IPS-18a (cell line): ENCODE data around the gene CTRB1.
"Not testable (repeated sequence)": the region's sequence is repeated elsewhere in the genome, so short reads cannot be mapped to it uniquely, and the experiment has no call there.

ENCODE experiments used
- H3K27ac ChIP-seq: one replicate; pipeline ENCODE4 v1.5.1; 2013; ENCODE audit warnings: low read length
- H3K27me3 ChIP-seq: one replicate; pipeline ENCODE4 v1.6.1; 2013; ENCODE audit warnings: mild to moderate bottlenecking, low read length; ENCODE audit not compliant: control insufficient read depth, insufficient read depth
- H3K36me3 ChIP-seq: one replicate; pipeline ENCODE4 v1.6.1; 2013; ENCODE audit warnings: low read depth, low read length; ENCODE audit not compliant: control insufficient read depth
- H3K4me1 ChIP-seq: one replicate; pipeline ENCODE4 v1.6.1; 2013; ENCODE audit warnings: low read depth, low read length; ENCODE audit not compliant: control insufficient read depth
- H3K4me3 ChIP-seq: one replicate; pipeline ENCODE4 v1.5.1; 2013; ENCODE audit warnings: low read length
- H3K9ac ChIP-seq: one replicate; pipeline ENCODE4 v1.6.1; 2013; ENCODE audit warnings: mild to moderate bottlenecking, low read length, moderate library complexity
- H3K9me3 ChIP-seq: one replicate; pipeline ENCODE4 v1.6.1; 2013; ENCODE audit warnings: low read depth, low read length; ENCODE audit not compliant: control insufficient read depth

CTRB1 gene

DNA sequence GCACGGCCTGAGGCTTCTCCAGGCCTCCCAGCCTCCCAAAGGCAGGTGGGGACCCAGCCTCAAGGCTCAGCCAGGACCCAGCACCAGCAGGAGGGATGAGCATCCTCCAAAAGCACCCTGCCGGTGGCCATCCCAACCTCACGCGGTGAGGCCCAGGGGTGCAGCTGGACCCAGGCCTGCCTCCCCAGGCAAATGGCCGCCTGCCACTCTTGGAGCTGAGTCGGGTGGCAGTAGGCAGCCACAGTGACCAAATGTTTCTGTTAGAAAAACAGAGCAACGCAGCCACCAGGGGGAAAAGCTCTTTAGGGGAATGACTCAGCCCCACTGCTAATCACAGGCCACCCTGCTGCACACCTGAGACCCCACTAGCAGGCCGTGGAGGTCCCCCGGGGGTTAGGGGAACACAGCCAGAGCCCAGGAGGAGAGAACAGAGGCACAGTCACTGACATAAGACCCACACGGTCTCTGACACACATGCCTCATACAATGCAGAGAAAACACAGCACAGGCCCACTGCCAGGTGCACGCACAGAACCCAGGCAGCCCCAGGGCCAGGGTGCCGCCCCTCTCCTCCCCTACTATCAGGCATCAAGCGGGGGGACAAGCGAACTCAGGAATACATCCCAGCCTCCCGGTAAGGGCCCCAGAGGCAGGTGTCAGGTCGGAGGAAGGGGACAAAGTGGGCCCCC lies 20.2 kb downstream of the CTRB1 start:
- Histone ChIP-seq H3K36me3 (peaks cover 47% of the 10 kb centered on the region), H3K4me1 (no peaks in the 10 kb centered on the region), H3K27ac (no peak overlapping the region), H3K4me3 (no peak overlapping the region), H3K9ac (no peak overlapping the region), H3K27me3 (no peaks in the 10 kb centered on the region), H3K9me3 (no peaks in the 10 kb centered on the region)

DNA sequence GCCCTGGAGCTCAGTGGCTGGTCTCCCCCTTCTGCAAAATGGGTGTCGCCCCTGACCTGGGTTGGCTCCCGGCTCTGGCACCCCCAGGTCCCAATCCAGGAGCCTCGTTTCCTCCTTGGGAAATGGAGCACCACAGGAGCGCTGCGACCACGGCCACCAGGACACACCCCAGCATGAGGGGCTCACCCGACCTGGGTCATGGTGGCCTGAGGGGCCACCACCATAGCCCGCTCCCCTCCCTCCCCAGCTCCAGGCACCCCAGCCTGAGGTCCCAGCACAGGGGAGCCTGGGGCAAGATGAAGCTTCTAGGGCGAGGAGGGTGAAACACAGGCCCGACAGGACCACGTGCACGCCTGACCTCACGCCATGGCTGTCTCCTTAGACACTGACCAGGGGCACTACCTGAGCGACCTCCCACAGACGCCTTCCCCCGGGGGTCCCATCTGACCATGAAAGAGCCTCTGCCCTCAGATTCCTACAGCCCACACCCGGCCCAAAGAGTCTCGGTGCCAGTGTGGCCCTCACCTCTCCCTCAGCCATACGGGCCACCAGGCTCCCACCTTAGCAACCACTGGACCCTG lies 20.8 kb downstream of the CTRB1 start:
- H3K27ac ChIP-seq = no peak overlapping the region
- no peak overlapping the region for H3K4me3 ChIP-seq
- H3K9ac ChIP-seq = no peak overlapping the region
- H3K4me1 ChIP-seq = peaks cover 3% of the 10 kb centered on the region
- H3K36me3 ChIP-seq = peaks cover 42% of the 10 kb centered on the region
- H3K9me3 ChIP-seq = no peaks in the 10 kb centered on the region
- H3K27me3 ChIP-seq = no peaks in the 10 kb centered on the region

DNA sequence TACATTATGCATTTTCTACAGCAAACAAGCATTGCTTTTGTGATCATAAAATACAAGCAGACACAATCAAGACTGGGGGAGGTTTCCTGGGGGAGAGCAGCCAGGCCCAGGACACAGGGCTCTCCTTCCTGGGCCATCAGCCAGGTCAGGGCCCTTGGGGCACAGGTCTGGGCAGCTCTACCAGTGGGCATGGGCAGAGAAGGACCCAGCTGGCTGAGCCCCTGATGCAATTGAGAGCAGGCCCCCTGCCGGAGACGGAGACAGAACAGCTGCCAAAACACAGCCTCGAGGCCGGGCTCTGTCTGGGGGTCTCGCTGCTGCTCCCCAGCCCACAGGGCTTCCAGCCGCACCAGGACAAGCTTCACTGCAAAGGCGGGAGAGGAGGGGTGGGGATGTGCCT lies 21.8 kb downstream of the CTRB1 start:
- not testable (repeated sequence) for H3K9me3 ChIP-seq, H3K9ac ChIP-seq, H3K27me3 ChIP-seq, H3K27ac ChIP-seq, H3K4me3 ChIP-seq
- peaks cover 37% of the 10 kb centered on the region for H3K36me3 ChIP-seq
- H3K4me1 ChIP-seq = peaks cover 11% of the 10 kb centered on the region

DNA sequence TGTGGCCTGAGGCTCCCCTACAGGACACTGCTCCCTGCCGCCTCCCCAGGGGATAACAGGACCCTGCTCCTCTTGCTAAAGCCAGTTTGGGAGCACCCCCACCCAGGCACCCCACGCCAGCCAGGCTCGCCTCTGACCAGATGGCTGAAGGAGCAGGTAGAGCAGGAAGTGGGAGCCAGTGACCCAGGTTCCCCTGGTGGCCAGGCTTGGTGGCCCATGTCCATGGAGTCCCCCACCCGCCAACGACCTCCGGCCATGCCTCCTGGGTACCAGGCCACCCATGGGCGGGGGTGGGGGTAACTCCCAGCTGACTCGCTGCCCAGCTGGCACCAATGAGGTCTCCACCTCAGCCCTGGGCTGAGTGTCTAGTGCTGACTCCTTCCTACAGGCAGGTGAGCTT lies 22.6 kb downstream of the CTRB1 start:
- Histone ChIP-seq H3K36me3 (peaks cover 34% of the 10 kb centered on the region), H3K4me1 (peaks cover 15% of the 10 kb centered on the region), H3K27ac (no peak overlapping the region), H3K27me3 (no peaks in the 10 kb centered on the region), H3K9ac (no peak overlapping the region), H3K4me3 (no peak overlapping the region), H3K9me3 (no peaks in the 10 kb centered on the region)

DNA sequence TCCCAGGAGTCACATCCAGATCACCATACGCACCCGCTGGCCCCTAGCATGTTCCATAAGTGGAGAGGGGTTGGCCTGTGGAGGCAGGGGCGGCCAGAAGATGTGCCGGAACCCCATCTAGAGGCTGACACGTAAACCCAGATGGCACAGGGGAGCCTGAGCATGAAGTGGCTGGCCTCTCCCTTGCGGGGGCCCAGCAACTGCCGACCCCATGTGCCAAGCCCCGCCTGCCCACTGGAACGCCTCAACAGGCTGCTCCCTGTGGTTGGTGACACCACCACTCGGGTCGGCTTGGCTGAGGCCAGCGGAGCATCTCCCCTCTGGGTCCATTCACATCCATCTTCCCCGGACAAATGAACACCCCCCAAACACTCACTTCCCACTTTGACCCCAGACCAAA lies 23.2 kb downstream of the CTRB1 start:
- H3K27ac ChIP-seq = no peak overlapping the region

DNA sequence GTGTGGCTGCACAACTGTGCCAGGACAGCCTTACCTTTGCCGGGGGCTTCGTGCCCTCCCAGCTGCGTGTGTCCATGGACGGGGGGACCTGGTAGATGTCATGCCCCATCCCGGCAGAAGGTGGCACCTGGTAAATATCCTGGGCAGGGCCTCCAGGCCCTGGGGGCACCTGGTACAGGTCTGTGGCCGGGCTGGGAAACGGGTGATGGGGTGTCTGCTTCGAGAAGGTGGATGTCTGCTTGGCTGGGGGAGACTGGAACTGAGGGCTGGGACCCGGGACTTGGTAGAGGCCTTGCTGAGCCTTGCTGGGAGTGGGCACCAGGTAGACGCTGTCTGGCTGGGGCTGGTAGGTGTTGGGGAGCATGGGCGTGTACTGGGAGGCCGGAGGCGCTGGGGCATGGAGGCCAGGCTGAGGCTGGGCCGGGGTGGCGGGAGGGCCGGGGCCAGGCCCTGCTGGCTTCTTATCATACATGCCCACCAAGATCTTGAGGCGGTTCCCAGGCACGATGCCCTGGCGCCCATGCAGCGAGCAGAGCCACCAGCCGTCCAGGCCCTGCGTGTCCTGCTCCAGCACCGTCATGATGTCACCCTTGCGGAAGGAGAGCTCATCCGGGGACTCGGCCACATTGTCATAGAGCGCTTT lies 23.8 kb downstream of the CTRB1 start:
- not testable (repeated sequence) for H3K9ac ChIP-seq
- H3K4me1 ChIP-seq = peaks cover 19% of the 10 kb centered on the region

More for the DNA sequence above, 23.2 kb downstream of the CTRB1 start:
- Histone ChIP-seq H3K9ac (no peak overlapping the region), H3K9me3 (no peaks in the 10 kb centered on the region), H3K4me1 (peaks cover 16% of the 10 kb centered on the region), H3K36me3 (peaks cover 29% of the 10 kb centered on the region), H3K4me3 (no peak overlapping the region), H3K27me3 (no peaks in the 10 kb centered on the region)

DNA sequence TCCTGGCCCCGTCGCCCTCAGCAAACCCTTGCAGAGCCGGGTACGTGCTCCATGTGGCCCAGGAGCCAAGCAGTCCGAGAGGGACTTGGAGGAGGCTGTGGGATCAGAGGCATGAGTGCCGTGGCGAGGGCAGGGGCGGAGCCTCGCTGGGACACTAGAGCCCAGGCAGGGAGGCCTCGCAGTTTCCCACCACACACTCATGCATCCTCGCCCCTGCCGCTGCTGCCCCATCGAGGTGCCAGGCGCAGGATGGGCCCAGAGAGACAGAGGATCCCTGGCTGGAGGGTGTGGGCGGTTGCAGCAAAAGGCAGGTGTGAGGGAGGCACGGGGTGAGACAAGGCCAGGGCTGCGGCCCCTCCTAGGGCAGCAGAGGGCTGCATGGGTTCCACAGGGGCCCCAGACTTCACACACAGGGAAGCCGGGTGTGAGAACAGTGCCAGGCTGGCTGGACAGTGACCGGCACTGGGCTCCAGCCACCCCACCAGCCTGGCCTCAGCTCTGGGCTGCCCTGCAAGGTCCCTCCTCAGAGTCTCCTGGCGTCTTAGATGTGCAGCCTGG lies 25.0 kb downstream of the CTRB1 start:
- Histone ChIP-seq H3K4me1 (peaks cover 22% of the 10 kb centered on the region), H3K9ac (no peak overlapping the region), H3K27ac (no peak overlapping the region), H3K27me3 (no peaks in the 10 kb centered on the region), H3K9me3 (no peaks in the 10 kb centered on the region), H3K36me3 (peaks cover 23% of the 10 kb centered on the region), H3K4me3 (no peak overlapping the region)

More for the DNA sequence above, 23.8 kb downstream of the CTRB1 start:
- peaks cover 25% of the 10 kb centered on the region for H3K36me3 ChIP-seq
- not testable (repeated sequence) for H3K27me3 ChIP-seq, H3K4me3 ChIP-seq, H3K9me3 ChIP-seq, H3K27ac ChIP-seq

DNA sequence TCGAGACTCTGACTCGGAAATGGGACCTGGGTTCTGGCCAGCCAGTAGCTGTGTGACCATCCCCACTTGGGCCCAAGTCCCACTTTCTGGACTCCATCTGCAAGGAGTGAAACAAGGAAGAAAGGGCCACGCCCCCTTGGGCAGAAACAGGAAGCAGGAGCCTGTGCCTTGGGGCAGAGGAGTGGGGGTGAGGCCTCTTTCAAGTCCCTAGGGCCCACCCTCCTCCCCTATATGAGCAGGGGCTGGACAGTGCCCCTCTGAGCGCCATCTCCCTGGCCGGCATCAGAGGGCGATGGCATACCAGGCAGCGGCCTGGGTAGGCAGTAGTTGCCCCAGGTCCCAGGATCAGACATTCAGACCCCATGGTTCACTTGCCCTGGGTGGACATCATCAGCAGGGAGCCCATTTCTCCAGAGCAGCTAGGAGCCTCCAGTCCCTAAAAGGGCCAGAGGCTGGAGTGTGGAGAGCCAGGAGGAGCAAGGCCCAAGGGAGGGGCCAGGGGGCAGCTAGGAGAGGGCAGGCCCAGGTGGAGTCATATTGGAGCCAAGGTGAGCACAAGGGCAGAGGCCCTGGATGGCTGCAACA lies 25.5 kb downstream of the CTRB1 start:
- Histone ChIP-seq H3K27ac (peak overlapping the region; percentile 13), H3K27me3 (no peaks in the 10 kb centered on the region), H3K4me3 (no peak overlapping the region), H3K4me1 (peaks cover 22% of the 10 kb centered on the region), H3K9ac (peak overlapping the region; percentile 16), H3K9me3 (no peaks in the 10 kb centered on the region), H3K36me3 (peaks cover 23% of the 10 kb centered on the region)

DNA sequence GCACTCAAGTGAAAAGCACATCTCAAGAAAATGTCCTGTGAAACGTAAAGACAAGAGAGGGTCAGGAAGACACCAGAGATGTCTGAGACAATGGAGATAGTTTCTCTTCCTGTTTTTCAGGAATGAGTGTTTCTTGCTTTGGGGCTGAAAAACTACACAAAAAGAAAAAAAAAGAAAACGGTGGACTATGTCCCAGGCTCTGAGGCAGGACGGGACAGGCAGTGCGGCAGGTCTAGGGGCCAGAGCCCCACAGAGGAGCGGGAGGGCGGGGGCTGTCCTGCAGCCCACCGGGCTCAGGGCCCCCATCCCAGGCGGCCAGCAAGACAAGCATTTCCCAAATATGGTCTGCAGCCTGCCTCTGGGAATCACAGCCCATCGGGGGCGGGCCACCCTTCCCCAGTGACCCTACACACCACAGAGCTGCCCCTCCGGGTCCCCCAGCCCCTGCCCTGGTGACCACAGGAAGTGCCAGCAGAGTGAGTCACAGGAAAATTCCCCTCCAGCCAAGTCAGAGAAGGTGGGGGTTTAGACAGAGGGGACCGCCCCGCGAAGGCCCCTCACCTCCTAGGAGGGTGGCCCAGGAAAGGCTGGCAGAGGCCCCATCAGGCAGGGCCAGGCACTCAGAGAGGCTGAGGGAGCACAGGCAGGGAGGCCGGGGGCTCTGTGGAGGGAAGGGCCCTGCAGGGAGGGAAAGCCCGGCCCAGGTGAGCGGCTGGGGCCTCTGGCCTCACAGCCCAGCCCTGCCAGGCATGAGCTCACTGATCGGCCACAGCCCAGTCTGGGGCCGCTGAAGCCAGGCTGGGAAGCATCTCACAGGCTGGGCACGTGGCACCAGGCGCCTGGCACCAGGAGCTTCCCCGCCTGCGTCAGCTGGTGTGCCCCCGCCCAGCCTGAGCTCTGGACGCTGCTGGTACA lies 26.3 kb downstream of the CTRB1 start:
- no peak overlapping the region for H3K4me3 ChIP-seq
- peaks cover 30% of the 10 kb centered on the region for H3K4me1 ChIP-seq
- H3K27me3 ChIP-seq = no peaks in the 10 kb centered on the region
- H3K27ac ChIP-seq = peak overlapping the region; percentile 33
- peaks cover 23% of the 10 kb centered on the region for H3K36me3 ChIP-seq
- peak overlapping the region; percentile 16 for H3K9ac ChIP-seq
- no peaks in the 10 kb centered on the region for H3K9me3 ChIP-seq

DNA sequence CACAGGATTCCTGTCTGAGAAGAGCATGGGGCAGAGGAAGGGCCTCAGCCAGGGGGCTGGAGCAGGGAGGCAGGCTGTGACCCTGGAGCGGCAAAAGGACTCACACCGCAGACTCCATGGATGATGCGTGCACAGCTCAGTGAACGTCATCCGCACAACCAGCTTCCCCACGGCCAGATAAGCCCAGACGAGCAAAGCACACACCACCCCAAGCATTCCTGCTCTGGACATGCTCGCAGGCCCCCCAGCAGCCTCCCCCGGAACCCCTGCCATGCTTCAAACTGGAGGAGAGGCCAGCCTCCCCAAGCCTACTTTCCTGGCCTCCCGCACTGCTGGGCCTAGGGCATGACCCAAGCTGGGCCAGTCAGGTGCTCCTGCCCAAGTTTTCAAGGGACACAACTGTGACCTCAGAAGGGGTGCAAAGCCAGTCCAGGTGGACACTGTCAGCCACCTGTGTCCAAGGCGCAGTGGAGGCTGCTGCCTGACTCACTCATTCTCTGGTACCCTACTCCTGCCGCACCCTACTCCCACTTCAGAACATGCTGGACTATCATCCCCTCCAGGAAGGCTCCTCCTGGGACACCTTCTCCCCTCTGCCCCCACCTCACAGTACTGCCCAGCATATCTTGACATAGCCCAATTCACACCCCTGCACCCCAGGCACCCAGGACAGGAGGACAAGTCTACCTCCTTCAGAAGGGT lies 27.9 kb downstream of the CTRB1 start:
- Histone ChIP-seq H3K36me3 (peaks cover 14% of the 10 kb centered on the region), H3K27ac (no peak overlapping the region), H3K9me3 (no peaks in the 10 kb centered on the region), H3K4me3 (no peak overlapping the region), H3K9ac (no peak overlapping the region), H3K27me3 (no peaks in the 10 kb centered on the region), H3K4me1 (peaks cover 30% of the 10 kb centered on the region)
